GM21619 (cell line): ENCODE measurements around the gene MAL.

Source experiments
- ATAC-seq: cut with Tn5 transposase; IDR thresholded peaks from one replicate; pipeline ENCODE4 v1.9.1; 2021; ENCODE audit not compliant: unreplicated experiment

Gene MAL

DNA sequence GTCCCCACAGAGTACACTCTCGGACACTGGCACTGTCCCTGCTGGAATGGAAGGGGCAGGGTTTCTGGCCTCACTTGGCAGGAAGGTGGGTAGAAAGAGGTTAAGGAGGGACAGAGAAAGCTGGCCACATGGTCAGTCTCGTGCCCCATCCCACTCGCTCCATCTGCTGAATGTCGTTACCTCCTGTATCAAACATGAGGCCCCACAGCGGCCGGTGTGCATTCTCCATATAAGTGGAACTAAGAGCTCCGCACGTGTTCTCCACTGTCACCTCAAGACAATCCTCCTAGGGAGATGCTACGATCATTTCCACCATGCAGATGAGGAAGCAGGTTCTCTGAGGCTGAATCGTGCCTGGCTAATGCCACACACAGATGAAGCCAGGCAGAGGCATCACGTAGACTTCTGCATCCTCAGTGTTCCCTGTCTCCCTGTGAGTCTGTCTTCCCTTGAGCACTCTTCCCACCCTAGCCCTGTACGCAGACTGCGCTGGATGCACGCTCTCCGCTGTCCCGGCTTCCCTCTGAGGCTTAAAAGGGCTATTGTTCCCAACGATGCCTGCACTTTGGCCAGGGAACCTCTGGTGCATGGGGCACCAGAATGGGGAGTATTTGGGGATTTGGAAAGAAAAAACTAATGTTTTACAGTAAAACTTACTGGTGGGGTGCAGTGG, 35.1 kb downstream of the MAL start:
- no peak for ATAC-seq

DNA sequence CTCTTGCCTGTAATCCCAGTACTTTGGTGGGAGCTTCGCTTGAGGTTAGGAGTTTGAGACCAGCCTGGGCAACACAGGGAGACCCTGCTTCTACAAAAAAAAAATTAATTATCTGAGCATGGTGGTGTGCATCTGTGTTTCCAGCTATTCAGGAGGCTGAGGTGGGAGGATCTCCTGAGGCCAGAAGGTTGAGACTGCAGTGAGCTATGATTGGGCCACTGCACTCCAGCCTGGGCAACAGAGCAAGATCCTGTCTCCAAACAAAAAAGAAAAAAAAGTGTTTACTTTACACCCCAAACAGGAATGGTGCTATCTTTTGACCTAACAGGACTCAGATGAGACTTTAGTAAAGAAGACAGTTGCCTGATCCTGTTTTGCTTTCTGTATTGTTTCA, 35.6 kb downstream of the MAL start:
- ATAC-seq = no peak

DNA sequence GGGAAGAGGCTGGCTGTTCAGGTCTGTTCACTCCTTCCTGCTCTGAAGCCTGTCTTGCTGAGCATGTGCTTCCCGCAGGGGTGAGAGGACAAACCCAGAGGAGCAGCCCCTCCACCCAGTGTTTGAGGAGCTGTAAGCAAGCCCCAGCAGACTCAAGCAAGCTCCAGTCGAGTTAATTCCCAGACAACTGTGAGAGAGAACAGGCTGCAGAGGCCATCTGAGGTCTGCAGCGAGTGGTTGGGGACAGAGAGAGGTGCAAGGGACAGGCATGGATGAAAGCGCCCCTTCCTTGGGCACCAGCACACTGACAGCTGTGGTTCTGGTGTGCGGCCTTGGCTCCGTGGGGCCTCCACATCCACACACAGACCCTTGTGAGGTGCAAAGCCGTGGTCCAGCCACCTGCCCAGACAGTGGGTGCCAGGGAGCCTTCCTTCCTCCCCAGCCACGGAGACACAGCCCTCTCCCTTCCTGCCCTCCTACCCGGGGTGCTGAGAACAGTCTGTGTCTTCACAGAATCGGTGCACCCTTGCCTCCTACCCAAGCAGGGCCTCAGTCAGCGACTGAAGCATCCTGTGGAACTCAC, 36.2 kb downstream of the MAL start:
- ATAC-seq = no peak

DNA sequence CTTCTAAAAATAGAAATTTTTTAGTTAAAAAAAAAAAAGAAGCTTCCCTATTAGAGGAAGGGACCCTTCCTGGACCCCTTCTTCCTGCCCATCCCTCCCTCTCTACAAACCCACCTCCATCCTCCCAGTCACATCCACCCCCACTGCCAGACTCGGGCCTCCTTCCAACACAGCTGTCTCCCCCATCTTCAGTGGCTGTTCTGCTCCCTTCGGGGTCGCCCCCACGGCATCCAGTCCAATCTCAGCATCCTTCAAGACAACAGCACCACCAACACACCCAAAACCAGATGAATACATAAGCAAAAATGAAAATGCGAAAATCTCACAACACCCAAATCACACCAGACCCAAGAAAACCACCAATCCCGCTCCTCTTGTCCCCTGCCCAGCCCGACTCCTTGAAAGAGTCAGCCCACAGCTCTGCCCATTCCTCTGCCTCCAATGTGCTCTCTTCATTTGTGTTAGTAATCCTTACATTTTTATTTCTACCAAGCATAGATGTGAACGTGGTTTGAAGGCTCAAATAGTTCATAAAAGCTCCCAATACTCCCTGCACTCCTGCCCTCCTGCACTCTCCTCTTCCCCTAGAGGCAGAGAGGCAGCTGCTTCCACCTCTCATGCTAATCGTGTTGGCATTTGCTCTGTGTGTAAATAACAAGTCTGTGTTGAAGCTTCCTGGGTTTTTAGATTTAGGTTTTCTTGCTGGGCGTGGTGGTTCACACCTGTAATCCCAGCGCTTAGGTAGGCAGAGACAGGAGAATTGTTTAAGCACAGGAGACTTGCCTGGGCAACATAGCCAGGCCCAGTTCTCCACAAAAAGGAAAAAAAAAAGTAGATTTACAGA, 37.0 kb downstream of the MAL start:
- peak; percentile 21 for ATAC-seq

DNA sequence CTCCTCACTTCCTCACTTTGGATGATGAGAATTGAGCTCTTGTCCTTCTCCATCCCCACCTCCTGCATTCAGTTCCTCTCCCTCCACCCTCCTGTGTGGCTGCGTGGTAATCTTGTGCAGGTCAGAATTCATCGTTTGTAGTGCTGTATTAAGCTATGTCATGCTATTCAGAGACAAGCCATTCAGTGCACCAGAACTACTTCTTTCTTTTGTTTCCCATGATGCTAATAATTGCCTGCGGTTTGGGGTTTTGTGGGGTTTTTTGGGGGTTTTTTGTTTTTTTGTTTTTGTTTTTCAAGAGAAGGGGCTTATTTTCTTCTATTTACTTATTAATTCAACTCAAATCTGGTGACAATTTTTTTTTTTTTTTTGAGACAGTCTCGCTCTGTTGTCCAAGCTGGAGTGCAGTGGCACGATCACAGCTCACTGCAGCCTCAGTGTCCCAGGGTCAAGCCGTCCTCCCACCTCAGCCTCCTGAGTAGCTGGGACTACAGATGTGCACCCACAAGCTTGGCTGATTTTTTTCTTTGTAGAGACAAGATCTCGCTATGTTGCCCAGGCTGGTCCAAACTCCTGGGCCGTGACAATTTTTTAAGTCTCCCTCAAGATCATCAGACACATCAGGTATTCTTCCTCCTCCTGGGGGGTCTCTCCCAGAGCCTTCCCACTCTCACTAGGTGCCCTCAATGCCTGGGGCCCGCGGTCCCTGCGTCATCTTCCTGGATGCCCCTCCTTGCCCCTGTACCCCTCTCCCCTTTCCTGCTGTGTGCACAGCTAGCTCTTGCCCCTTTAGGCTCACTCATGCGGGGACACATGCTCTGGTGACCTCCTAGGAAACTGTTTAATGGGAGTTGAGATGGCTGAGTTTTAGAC, 37.8 kb downstream of the MAL start:
- ATAC-seq = peak; percentile 88

DNA sequence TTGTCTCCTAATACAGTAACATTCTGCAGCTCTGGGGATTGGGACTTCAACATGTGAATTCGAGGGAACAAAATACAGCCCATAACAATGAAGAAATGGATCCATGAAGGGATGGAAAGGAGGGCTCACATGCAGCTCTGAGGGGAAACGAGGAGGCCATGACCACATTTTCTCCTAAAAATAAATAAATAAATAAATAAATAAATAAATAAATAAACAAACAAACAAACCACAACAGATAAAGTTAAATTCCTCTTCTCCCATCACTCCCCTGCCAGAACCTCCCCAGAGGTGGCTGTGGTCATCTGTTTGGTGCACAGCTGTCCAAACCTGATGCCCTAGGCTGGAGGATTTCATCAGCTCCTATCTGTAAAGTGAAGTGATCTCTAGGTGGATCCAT, 42.7 kb downstream of the MAL start:
- no peak for ATAC-seq

DNA sequence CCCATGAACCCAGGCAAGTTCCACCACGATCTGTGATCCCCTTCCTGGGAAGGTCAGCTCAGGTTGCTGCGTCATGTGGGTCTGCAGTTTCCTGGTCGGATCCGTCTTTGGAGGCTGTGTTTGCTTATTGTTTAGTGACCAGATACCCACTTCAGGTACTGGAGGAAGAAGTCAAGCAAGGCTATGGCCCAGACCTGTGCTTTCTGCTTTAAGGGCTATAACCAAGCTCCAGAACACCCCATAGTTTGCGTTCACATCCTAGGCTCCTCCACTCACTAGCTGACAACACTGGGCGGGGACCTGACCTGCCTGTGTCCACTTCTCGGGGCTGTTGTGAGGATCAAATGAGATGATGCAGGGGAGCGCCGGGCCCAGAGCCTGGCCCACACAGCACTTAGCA, 44.0 kb downstream of the MAL start:
- no peak for ATAC-seq

DNA sequence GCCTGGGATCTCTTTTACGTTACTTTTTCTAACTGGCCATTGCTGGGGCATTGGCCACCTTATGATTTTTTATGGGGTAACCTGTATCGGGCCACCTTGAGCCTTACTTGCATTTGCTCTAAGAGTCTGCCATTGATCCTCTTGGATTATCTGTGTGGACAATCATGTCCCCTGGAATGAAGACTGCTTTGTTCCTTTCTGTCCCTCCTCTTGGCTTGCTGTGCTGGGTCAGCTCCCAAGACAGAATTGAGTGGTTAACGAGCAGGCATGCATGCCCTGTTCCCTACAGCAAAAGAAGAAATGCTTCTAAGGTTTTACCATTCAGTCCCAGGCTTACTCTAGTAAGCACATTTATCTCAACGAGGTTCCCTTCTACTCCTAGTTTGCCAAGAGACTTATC, 46.3 kb downstream of the MAL start:
- no peak for ATAC-seq

DNA sequence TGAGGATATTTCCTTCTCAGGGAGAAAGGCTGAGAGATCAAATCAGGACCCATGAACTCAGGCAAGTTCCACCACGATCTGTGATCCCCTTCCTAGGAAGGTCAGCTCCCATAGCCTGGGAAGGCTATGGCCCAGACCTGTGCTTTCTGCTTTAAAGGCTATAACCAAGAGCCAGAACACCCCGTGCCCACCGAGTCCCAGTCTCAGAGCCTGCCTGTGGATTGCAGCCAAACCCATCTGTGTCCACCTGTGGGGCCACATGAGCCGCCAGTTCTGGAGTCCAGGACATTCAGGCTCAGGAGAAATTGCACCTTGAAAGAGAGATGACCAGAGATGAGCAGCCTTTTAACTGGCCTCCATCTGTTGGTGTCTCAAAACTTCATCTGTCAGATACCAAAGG, 46.9 kb downstream of the MAL start:
- ATAC-seq = no peak

DNA sequence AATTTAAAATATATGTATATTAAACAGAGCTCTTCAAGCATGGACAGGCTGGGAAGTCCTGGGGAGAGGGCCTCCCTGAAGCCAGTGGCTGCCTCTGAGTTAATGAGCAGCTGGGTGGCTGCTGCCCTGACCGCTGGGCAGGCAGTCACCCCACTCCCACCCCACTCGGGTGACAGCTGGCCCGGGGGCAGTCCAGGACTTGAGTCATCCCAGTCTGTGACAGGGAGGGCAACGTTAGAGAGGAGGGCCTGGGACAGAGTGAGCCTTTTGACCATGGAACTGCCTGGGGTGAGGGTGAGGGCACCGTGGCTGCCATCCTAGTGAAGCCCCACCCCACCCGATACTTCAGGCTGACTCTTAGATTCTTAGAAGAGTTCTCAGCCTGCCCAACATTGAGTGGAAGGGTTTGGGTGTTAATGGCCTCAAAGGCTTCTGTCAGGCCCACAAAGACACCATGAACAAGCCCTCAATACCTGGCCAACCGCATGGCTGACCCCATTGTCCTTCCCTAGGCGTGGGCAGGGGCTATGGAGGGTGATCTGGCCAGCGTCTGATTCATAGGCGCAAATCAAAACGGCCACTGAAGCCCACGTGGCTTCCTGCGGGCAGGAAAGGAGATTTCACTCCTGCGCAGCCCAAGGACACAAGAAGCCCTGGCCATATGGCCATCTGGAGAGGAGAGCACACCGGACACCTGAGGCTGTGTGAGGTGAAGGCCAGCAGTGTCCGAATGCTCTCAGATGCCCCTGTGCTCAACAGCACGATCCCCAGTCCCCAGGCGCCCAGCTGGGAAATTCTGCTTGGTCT, 48.6 kb downstream of the MAL start:
- no peak for ATAC-seq

DNA sequence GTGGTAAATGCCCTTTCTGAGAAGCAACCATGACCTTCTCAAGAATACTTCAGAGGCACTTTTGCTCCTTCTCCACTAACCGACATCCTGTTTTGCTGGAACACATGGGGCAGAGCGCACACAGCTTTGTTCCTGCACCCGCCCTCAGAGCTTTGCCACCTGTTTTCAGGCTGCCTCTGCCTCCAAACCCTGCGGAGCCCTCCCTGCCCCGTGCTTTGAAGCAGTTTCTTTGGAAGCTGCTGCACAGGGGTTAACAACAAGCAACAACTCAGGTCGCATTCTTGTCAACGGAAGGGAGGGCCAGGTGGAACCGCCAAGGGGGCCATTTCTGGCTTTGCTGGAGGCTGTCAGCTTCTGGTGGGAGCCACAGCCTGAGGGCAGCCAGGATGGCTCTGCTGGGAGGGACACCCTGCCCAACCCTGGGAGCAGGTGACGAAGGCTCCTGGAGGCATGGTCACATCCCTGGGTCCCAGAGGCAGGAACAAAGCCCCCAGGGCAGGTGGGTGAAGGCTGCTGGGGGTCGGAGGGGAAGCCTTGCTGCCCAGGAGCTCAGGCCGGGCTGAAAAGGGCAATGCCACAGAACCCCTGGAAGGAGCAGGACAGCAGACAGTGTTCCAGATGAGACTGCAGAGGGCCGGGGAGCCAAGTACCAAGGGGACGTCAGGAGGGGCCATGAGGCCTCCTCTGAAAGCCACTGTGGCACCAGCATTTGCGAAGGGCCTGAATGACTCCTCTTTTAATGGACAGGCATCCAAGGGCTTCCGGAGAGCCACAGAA, 49.3 kb downstream of the MAL start:
- ATAC-seq = no peak

DNA sequence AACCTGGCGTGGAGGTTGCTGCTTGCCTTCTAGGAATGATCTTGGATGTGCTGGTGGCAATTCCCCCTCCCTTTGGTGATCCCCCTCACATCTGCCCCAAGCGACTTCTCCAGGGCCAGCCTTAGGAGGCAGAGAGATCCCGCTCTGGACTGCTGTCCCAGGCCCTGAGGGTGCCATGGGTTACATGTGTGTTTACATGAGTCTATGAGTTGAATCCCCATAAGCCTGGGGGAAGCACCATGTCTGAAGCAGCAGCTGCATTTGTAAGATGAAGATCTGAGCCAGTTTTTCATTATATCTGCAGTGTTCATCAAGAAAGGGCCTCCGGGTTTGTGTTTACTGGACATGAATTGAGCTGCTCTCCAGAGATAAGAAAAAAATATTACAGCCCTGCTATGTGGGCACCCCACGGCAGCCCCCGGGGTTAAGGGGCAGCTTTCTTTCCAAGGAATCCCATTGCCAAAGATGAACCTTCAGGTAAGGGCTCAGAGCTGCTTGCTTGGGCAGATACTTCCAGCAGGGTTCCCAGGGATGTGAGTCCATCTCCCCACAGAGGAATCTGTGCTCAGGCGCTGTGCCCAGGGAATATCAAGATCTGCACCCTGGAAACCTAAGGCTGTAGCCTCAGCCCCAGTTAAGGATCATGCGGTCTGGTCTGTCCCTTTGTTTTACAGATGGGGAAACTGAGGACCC, 50.1 kb downstream of the MAL start:
- no peak for ATAC-seq

DNA sequence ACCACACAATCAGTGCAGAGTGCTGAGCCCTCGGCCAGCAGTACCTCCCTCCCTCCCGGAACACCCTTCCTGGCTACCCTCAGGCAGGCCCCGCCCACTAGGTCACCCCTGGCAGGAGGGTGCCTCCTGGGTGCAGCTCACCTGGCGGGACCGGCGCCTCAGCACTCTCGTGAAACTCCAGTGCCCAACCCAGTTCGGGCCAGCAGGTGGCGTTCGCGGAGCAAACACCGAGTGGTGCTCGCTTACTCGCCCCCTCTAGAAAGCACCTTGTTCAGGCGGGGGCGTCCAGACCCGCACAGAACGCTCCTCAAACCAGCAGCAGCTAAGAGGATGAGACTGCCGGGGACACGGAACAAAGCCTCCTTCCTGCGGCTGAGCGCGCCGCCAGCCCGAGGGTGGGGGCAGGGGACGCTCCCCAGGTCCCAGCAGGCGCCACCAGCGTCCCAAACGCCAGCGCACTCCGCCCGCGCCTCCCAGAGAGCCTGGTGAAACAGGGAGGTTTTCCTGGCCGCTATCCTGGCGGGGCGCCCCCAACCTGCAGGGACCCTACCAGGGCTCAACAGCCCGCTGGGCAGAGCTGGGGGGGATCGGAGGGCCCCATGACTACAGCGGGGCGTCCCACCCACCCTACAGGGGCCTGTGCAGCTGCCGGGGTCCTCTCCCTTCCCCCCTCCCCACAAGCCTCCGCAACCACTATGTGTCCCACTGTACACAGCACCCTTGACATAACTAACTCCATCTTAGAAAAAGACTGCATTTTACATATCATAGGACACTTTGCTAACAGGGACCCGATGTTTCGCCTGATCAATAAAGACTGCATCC, 51.4 kb downstream of the MAL start:
- peak; percentile 78 for ATAC-seq

DNA sequence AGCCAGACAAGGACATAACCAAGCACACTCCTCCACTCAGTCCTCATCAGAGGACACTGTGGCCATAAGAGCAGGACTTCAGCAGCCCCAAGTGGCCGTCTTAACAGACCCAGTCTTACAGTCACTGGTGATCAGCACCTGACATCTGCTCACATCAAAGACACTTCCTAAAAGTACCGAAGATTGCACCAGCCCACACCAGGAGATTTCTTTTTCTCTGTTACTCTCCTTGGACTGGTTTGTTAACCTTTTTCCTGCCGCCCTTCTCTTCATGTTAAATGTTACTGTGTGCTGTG, 52.0 kb downstream of the MAL start:
- ATAC-seq = no peak

DNA sequence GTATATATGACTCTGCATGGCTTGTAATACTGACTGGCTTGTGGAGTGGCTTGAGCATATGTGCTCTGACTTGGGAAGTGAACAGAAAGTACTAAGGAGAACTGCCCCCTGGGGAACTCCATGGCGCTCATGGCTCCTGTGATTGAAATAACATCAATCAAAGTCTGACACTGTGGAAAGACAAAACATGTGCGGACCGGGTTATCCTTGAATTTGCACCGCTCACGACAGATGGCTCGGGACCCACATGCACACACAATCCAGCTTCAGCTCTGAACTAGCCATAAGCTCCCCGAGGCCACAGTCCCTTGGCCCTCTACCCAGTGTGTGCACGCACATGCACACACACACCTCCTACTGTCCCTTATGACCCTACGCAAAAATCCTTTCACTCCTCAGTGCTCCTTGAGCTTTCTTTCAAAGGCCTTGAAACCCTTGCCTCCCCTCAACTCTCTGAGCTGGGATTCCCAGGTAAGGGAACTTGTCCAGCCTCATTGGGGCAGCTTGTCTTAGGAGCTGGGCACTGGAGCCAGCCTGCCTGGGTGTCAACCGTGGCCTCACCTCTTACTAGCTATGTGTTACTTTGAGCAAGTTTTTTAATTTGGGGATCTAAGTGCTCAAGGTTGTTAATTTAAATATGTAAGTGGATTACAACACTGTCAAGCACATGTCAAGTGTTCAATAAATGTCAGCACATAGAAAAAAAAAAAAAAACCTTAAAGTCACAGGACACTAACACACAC, 52.5 kb downstream of the MAL start:
- no peak for ATAC-seq

DNA sequence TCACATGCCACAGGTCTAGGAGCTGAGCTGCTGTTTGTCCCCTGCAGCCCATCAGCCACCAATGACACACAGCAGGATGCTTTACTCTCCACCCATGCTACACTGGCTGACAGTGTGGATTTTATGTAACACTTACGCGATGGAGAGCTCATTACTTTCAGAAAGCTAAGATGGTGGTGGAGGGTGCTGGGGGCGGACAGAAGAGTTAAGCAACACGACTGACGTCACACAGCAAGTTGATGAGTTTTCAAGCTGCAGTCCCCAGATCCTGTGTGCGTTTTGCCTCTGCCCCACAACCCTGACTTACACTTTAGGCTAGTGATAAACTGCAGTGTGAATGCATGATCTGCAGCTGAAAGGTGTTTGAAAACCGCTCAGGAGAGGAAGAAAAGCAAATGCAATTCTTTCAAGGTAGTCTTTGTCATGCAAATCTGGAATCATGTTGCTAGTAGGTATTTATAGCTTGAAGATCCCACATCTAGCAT, 53.7 kb downstream of the MAL start:
- ATAC-seq = no peak

DNA sequence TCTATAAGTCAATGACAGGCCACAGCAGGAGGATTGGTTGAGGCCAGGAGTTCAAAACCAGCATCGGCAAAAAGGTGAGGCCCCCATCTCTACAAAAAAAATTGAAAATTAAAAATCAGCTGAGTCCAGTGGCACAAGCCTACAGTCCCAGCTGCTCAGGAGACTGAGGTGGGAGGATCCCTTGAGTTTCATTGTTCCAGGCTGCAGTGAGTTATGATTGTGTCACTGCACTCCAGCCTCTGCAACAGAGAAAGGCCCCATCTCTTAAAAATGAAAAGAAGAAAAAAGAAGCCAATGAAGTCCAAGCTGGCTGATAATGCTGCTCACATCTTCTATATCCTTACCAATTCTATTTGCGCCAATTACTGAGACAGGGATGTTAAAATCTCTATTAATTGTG, 57.0 kb downstream of the MAL start:
- no peak for ATAC-seq

DNA sequence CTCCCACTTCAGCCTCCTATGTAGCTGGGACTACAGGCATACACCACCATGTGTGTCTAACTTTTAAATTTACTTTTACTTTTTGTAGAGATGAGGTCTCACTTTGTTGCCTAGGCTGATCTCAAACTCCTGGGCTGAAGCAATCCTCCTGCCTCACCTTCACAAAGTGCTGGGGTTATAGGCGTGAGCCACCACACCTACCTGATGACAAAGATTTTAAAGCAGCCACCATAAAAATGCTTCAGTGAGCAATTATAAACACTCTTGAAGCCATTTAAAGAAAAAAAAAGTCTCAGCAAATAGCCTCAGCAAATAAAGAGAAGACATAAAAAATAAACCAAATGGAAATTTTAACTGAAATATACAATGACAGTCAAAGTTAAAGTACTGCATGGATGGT, 60.5 kb downstream of the MAL start:
- no peak for ATAC-seq
